Measurements from ENCODE around the gene TLE7.

- no peak for TF ChIP-seq POLR2A (IDR thresholded peaks at IDR 0.05)
- TF ChIP-seq CTCF (IDR thresholded peaks at IDR 0.05): no peak
These were observed 355 bp downstream of the TLE7 start for GRCh38 chr16:71441348-71442050.

Data from uterus (tissue), 2 donors.